Activated CD4-positive, alpha-beta T cell treated with anti-CD3 and anti-CD28 coated beads for 48 hours (primary cell): ENCODE data around the gene INPP5K.
"Not testable (repeated sequence)": the region's sequence is repeated elsewhere in the genome, so short reads cannot be mapped to it uniquely, and the experiment has no call there.

Experiments
- DNase-seq: peaks from one replicate; pipeline ENCODE4 v3.0.0-alpha.2; 2020

The INPP5K gene

DNA sequence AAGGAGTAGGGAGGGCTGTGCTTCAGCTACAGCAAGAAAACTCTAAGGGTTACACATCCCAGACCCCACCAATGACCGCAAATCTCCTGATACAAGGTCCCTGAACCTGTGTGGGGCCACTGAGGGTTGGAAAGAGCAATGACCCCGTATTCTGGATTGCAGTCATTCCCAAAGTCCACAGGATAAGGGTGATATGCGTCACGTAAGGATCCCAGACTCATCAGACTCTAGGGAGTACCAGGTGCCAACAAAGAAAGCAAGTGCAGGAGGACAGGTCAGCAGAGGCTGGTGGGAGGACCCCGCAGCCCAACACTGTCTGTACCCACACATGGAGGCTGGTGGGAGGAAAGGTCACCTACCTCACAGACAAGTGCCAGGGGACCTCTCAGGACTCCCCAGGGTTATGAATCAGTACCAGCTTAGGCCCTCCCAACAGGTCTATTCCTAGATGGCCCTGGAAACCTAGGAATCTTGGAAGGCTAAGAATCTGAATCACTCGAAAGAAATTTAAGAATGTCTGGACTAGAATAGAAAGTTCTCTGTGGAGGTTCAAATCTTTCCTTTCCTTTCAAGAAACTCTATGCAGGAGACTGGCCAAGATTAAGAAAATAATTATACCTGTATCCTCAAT lies 30.0 kb upstream of the INPP5K start:
- DNase-seq, result no peak

GRCh38 chr17:1545618-1546017 lies 29.2 kb upstream of the INPP5K start:
- DNase-seq, result no peak

- DNase-seq, result no peak
These were observed 25.9 kb upstream of the INPP5K start for GRCh38 chr17:1542316-1542715.

- no peak for DNase-seq
These were observed 25.0 kb upstream of the INPP5K start for GRCh38 chr17:1541367-1541904.

- DNase-seq, result no peak
These were observed 23.4 kb upstream of the INPP5K start for GRCh38 chr17:1539811-1540210.

GRCh38 chr17:1535737-1536136 lies 19.3 kb upstream of the INPP5K start:
- no peak for DNase-seq

GRCh38 chr17:1533661-1534325 lies 17.4 kb upstream of the INPP5K start:
- DNase-seq, result no peak

DNA sequence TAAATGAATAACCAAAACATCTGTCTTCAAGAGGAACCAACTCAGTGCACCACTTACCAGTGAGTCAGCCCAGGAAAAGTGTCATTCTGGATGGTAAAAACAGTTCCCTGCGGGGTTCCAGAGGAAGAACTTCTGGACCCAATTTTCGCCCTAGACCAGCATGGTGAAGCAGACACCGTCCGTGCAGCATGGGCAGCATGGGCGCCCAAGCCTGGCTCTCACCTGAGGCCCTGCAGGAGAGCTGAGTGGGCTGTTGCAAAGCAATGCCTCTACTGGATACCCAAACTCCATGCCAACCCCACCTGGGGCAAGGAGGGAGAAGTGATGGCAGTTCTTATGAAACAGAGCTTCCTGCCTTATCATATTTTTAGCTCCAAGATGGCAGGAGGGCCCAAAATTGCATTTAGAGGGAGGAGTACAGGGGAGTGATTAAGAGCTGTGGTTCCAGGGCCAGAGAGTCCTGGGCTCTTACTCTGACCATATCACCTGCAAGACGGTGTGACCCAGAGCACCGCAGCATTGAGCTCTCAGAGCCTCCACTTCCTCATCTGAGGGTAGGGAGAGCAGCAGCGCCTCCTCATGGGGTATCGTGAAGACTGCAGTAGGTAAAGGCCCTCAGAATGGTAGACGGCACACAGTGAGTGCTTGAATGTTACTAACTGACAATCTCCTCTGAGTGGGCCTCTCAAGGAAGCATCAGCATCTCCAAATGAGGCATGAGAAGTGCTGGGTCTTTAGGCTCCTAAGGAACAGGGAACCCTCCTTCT lies 16.6 kb upstream of the INPP5K start:
- peak; percentile 61 for DNase-seq

GRCh38 chr17:1529863-1530262 lies 13.5 kb upstream of the INPP5K start:
- no peak for DNase-seq

DNA sequence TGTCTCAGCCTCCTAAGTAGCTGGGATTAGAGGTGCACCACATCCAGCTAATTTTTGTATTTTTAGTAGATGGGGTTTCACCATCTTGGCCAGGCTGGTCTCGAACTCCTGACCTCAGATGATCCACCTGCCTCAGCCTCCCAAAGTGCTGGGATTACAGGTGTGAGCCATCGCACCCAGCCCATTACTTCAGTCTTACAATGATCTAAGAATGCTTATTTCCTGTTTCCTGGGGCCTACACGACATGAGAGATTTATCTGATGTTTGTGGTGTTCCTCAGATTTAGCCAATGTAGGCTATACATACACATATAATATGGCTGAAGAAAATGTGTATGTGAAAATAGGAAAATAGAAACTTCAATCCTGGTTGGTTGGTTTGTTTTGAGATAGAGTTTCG lies 10.5 kb upstream of the INPP5K start:
- DNase-seq, result not testable (repeated sequence)

DNA sequence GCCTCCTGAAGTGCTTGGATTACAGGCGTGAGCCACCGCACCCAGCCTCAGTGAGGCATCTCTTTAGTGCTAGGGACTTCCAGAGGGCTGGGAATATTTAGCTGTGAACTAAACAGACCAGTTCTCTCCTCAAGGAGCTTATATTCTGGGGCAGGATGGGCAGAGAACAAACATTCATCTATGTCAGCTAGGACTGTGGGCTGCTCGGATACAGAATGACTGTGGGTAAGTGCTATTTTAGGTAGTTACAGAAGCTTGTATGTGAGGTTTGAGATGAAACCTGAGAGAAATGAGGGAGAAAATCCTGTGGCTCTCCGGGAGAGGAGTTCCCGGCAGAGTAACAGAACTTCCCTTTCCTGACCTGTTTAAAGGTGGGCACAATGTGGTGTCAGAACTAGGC lies 6.2 kb upstream of the INPP5K start:
- DNase-seq, result no peak

GRCh38 chr17:1521086-1521640 lies 4.8 kb upstream of the INPP5K start:
- no peak for DNase-seq

GRCh38 chr17:1519678-1520077 lies 3.3 kb upstream of the INPP5K start:
- DNase-seq, result no peak

- no peak for DNase-seq
These were observed 2.0 kb upstream of the INPP5K start for GRCh38 chr17:1518410-1518809.

DNA sequence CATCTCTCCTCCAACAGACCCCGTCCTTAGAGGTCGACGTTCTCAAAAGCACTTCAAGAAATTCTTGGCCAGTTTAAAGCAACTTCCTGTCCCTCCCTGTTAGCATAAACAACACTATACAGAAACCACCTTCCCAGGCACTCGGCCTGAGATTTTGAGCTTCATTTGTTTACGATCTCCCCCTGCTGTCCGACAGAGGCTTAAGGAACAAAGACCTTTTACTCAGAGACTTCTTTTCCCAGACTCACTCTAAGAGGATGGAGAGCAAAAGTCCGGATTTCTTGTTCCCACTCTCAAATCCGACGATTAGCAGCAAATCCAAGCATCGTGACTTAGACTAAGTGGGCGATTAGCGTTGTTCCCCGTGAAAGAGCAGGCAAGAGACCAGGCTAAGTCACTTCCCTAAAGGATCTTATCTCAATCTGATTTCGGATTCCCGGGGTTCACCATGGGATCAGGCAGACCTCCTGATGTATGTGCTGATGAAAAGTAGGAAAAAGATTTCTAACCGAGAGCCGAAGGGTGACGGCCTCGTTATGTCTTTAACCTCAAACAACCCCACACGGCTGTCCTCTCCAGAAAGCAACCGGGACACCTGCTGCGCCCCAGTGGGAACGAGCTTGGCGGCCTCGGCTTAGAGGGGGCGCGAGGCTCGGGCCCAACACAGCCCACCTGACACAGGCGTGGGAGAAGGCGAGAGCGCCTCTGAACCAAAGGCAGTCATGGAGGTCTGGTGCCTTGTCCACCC lies 598 bp downstream of the INPP5K start:
- peak; percentile 55 for DNase-seq

DNA sequence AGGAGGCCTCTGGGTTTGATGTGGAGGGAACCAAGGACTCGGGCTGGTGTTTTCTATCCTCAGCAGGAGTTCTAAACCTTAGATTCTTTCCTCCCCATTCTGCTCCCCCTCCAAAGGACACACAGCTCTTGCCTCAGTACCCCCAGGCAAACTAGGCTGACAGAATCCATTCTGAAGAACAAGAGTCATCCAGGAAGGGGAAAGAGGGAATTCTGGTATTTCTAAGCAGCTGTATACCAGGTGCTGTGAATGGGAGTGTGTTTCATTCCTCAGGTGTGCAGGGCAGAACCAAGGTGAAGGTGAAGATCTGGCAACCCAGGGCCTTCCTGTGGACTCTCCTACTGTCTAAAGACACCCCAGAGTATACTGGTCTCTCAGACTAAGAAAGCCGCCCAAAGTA lies 4.1 kb downstream of the INPP5K start:
- no peak for DNase-seq

DNA sequence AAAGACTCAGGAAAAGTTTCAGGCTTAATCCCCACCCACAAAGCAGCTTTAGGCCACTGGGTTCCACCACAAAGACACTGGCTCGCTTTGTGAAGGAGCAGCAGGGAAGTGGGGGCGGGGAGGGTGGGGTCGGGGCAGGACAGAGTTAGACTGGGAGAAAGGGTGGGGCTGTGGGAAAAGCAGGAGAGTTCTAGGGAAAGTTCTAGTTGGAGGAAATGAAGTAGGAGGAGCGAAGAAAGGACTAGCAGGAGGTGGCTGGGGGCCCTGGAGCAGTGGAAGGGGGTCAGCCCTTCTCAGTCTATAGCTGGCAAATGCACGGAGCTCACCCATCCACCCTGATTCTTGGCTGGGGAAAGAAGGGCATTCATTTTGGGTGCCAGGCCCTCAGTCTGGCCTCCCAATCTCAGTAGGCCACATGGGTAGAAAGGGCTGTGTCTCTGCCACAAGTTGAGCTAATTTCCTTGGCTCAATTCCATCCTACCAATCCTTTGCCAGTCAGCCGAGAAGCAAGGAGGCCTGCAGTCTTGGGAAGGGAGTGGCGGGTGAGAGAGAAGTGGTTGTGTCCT lies 4.6 kb downstream of the INPP5K start:
- no peak for DNase-seq

GRCh38 chr17:1511290-1511689 lies 5.1 kb downstream of the INPP5K start:
- no peak for DNase-seq

GRCh38 chr17:1509290-1509881 lies 7.0 kb downstream of the INPP5K start:
- DNase-seq, result no peak

GRCh38 chr17:1508709-1509108 lies 7.7 kb downstream of the INPP5K start:
- not testable (repeated sequence) for DNase-seq

DNA sequence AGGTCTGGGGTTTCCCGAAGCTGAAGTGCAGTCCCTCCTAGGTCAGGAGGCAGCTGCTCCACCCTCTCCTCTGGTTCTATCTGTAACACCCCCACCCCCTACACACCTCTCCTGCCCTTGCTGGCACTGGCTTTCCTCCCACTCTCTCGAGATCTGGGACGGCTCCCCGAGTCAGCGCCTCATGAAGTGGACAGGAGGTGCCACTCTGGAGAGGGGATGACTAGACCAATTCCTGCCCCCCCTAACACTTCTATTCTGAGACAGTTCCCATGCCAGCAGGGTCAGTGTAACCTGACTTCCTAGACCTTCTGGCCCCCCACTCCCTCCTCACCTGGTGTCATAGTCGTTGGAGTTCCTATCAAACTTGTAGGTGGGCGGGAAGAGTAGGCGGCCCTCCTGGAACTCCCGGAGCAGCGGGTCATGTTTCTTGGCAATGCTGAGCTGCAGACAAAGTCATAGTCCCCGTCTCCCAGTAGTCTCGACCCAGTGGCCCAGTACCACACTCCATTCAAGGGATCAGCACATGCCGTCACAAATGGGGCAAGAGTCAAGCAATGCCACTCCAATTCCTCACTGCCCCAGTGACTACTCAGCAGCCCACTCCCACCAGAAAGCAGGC lies 9.7 kb downstream of the INPP5K start:
- no peak for DNase-seq

DNA sequence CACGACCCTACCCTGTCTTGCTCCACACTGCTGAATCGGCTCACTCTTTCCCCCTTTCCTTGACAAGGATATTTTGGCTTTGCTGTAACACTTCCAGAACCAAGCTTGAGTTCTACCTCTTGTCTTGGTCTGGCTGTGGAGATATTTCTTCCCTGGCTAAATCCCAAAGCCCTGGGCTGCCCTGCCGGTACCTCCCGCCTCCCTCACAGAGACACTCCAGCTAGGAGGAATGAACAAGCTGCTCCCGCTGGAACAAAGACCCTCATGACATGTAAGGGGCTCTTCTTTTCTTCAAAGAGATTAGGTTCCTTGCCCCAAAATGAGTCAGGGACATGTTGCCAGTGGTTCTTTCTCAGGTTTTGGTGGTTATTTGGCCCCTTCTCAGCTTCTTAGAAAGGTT lies 10.8 kb downstream of the INPP5K start:
- no peak for DNase-seq
